Cerebellar cortex (tissue), 1 donor: ENCODE data around the gene ATXN2.
"Not testable (repeated sequence)": the region's sequence is repeated elsewhere in the genome, so short reads cannot be mapped to it uniquely, and the experiment has no call there.

Experiments used
- DNase-seq: peaks from one replicate; pipeline ENCODE4 v3.0.0-alpha.2; 2015; ENCODE audit warnings: low spot score

Gene ATXN2

GRCh38 chr12:111506260-111506659, 92.9 kb downstream of the ATXN2 start:
- DNase-seq, result no peak

DNA sequence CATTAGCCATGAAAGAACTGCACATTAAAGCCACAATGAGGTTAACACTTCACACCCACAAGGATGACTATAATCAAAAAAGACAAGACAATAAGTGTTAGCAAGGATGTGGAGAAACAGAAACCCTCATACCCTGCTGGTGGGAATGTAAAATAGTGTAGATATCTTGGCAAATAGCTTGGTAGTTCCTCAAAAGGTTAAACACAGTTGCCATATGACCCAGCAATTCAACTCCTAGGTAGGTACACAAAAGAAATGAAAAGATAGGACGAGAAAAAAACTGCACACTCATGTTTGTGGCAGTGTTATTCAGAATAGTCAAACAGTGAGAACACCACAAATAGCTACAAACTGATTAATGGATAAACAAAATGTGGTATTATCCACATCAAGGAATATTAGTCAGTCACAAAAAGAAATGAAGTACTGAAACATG, 93.5 kb downstream of the ATXN2 start:
- no peak for DNase-seq

DNA sequence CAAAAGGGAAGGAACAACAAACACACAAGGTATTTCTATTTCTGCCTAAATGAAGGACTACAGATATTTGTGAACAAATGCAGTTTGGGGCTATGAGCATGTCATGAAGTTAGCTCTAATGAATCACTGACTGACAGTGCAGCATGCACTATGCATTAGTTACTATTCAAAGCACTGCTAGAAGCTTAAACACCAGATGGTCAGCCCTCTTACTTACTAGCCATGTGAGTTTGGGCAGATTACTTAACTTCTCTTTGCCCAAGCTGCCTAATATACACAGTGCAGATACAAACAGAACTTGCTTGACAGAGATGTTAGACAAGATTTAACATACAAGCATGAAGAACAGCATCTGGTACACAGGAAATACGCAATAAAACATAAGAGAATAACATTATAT, 96.0 kb downstream of the ATXN2 start:
- no peak for DNase-seq

DNA sequence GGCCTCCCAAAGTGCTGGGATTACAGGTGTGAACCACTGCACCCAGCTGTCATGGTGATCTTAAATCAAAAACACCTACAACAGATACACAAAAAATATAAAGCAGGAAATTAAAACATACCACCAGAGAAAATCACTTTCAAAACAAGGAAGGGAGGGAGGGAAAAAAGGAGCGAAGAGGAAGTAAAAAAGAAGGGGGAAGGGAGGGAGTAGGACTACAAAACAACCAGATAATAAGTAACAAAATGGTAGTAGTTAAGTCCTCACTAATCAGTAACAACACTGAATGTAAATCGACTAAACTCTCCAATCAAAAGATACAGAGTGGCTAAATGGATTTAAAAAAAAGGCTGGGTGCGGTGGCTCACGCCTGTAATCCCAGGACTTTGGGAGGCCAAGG, 104.4 kb downstream of the ATXN2 start:
- DNase-seq, result no peak

GRCh38 chr12:111492979-111493378, 106.1 kb downstream of the ATXN2 start:
- not testable (repeated sequence) for DNase-seq

- DNase-seq, result no peak
Measured at GRCh38 chr12:111488798-111489197, 110.3 kb downstream of the ATXN2 start.

GRCh38 chr12:111488271-111488670, 110.8 kb downstream of the ATXN2 start:
- no peak for DNase-seq

DNA sequence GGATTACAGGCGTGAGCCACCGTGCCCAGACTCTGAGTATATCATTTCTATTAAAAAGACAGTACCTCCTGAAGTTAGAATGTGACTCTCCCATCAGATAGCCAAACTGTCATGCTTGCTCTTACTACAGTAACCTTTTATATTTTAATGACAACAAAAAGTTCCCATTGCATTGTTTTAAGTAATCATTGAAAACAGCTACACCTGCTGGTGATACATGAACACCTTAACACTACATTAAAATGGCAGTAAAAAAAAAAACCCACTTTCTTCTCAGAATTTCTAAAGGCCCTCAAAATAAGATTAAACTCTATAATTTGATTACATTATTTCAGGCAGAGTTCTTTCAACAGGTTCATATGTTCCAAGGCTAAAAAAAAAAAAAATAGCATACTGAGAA, 116.7 kb downstream of the ATXN2 start:
- DNase-seq, result no peak

GRCh38 chr12:111471236-111471635, 127.9 kb downstream of the ATXN2 start:
- DNase-seq, result no peak

DNA sequence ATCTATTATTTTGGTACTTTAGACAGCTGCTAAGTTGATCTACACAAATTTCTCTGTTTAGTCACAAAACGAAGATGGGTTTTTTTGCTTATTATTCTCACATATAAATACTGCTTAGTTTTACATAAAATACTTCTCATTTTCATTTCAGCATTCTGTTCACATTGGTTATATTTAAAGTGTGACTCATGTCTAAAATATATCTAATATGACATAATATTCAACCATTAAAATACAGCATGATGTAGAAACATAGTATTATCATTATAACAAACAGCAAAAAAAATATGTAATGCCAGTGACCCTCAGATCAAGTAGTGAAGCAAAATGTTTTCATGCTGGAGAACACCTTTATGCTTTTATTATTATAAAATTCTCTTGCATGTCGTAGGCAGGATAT, 129.7 kb downstream of the ATXN2 start:
- no peak for DNase-seq

DNA sequence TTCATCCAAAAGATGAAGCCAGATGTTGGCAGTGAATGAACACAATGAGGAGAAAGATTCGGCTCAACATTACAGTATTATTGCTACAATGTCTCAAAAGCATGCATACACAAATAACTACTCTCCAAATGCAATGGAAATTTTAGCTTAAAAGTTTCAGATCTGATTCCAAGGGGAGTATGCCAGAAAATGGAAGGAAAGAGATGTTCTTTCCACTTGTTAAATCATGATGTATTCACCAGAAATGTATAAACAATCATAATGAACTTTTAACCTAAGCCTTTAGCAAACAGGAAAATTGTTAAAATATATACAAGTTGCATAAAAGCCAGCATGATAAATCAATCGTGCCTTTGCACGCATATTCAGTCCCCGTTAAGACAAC, 131.3 kb downstream of the ATXN2 start:
- DNase-seq, result no peak

- DNase-seq, result no peak
Measured at GRCh38 chr12:111467092-111467856, 131.8 kb downstream of the ATXN2 start.

DNA sequence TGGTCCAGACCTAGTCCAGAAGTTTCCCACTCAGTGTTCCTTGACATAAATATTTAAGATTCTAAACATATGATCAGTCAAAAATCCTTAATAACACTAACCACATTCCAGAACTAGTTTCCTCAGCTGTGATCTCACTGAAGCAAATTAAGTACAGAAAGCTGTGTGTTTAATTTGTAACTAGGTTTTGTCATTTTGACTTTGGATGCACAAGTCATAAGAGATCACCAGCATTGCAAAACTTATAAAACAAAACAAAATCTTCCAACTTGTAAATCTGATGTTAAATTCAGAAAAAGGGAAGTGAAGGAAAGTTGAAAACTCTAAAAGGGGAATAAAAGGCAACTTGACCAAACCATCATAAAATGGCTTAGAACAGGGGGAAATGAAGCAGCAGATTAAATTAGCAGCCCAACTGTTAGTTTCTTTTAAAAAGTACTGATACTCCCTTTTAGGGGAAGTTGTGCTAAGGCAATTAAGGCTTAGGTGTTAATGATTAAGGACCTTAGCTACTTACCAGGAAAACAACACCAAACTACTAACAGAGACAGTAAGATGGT, 136.8 kb downstream of the ATXN2 start:
- no peak for DNase-seq

DNA sequence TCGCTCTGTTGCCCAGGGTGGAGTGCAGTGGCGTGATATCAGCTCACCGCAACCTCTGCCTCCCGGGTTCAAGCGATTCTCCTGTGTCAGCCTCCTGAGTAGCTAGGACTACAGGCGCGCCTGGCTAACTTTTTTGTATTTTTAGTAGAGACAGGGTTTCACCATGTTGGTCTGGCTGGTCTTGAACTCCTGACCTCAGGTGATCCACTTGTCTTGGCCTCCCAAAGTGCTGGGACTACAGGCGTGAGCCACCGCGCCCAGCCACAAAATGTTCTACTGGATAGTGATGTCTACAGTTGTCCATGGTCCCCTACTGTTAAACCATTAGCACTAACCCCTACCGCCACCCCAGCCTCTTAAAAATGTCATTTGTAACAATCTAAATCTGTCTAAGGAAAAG, 139.0 kb downstream of the ATXN2 start:
- not testable (repeated sequence) for DNase-seq

DNA sequence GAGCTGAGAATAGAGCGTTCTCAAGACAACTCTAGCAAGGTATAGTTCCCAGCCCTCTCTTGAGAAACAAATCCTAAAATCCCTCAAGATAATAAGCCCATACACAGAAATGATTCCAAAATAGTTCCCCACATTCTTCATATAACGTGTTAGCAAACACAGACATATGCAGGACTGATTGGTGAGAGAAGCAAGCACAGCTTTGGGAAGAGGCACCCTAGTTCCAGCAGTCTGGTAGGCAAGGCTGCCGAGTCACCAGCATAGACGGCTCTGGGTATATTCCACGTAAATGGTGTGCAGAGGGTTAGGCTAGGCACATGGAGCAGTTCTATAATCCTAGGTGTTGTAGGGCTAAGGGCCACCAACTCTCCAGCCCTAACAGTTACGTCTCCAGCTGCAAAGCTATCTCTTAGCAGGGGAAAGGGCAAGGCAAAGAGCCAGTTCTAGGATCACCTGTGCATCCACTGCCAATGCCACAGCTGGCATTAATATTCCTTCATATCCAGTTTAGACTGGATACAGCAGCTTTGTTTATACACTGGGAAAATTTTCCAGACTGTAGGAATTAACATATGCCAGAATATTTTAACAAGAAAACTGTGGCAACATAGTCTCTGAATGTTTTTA, 140.5 kb downstream of the ATXN2 start:
- DNase-seq, result no peak

- no peak for DNase-seq
Measured at GRCh38 chr12:111457577-111457976, 141.5 kb downstream of the ATXN2 start.

GRCh38 chr12:111457071-111457470, 142.0 kb downstream of the ATXN2 start:
- no peak for DNase-seq

DNA sequence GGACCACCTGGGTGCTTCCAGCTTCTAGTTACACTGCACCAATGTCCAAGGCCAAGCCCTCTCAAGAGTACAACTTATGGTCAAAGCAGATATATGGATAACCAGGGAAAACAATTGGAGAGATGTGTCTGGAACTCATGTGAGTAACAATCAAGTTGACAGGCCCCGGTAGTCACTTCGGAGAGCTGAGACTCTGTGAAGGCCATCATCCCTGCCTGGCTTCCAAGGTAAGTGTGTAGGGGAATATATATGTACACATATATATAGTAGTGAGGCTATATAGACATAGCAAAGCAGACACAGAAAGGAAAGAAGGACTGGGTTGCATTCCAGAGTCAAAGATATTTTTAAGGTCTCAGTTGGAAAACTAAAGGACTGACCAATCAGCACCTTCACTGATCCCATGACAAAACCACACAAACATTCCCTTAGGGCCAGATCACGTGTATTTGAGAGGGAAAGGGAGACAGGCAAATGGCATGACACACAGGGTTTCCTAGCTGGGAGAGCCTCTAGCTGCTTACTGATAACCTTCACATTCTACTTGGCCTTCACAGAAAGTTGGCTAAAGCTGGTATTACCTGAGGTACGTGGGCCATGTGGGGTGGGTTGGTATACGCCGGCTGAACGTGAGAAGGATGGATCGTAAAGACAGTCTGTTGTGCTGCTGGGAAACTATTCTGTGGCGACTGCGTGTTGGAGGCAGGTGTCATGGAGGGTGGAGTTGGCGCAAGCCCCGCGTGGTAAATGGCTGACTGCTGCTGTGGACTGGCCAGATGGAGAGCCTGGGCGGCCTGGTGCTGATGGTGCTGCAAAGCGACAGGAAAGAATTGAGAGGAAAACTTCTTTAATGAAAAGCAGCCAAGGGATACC, 143.4 kb downstream of the ATXN2 start:
- no peak for DNase-seq

DNA sequence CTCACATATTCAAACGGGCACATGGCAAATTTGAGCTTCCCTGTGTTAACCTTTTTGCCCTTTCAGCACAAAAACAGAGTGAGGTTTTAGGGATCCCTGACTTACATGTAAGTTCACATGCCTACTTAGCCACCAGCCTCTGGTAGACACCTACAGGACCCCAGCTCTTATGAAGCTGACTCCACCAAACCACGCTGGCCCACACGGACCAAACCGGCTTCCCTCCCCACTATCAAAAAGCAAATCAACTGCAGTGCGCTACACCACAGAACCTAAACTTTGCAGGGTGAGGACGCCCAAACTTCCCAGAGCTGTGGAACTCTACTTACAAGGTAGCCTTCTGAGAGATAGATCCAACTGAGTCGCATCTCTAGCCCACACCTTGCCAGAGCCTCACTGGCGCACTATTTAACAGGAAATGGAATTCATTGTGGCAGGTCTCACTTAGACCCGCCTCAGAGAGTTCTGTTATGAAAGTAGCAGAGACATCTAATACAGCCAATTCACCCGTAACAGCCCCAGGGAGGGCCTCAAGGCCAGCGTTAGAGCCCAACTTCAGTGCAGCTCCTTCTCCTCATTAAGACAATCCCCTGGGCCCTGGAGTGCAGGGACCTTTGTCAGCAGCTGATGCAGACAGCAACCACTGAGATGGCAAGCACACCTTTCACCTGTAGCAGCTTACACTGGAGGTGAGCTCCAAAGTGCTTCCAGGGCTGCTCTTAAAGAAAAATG, 144.2 kb downstream of the ATXN2 start:
- no peak for DNase-seq

DNA sequence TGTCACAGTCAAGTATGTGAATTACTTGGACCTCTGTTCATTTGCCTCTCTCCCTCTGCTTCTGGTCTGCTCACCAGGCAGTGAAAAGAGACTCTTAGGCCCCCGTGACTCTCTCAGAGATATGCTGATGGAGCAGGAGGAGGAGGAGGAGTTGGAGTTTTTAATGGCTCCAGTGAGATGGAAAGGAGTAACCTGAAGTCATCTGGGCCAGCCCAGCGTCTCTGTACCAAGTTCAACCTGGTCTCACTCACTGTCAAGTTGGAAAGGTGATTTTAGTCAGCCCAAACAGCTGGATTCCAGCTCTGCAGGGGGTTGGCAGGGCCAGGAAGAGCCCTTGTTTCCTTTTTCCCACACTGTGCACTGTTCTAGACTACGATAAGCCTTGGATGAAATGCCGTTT, 144.8 kb downstream of the ATXN2 start:
- no peak for DNase-seq

DNA sequence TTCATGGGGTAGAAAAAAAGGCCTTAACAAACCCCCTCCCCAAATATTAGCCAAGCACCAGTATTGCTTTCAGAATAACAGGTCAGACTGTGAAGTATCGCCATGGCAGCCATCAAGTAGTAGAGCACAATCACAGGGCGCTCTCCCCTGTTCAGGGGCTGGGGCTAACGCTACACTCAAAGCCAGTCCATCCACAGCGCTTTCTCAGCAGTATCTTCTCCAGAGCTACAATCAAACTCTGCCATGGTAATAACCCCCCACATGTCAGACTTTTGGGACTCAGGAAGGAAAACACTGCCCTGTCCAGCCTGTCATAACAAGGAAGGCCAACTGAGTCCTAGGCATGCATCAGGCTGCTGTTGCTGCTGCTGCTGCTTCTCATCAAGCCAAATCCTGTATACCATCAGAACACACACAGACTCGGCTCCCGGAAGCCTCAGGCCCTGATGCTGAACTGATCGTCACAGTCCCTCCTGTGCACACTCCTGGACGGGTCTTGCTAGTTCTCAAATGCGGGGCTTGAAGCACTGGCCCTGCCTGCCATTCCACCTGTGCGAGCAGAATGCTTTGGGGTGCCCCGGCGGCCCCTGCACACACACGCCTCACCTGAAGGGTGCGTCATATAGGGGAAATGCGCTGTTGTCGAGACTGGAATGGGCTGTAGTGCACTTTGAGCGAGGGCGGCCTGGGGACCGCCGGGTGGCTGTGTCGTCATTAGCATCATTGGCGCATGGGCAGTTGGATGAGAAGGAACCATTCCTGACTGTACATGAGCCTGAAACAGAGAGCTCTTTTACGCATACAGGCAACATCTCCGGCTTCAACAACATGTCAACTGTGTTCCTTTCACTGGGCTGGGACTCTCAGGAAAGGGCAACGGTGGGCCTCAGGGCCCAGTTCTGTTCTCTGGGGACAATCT, 145.8 kb downstream of the ATXN2 start:
- DNase-seq, result no peak
